Suprapubic skin (tissue), 3 donors: ENCODE data around the gene WDR27.

ENCODE experiments used
- CTCF ChIP-seq, 2 donors: fragments of 200-600 bp in 1 of 2; fragments of 450-650 bp in 1 of 2; sonication (generic) in 1 of 2; IDR thresholded peaks; one replicate each; pipeline ENCODE4 v1.5.1; 2016 to 2019; ENCODE audit warnings: antibody characterized with exemption in 2 of 2, mild to moderate bottlenecking in 1 of 2, moderate library complexity in 1 of 2
- POLR2A ChIP-seq, 2 donors: fragments of 450-650 bp; IDR thresholded peaks; one replicate each; pipeline ENCODE4 v1.6.1; 2017; ENCODE audit warnings: antibody characterized with exemption in 2 of 2, mild to moderate bottlenecking in 2 of 2, moderate library complexity in 2 of 2

- no peak for TF ChIP-seq POLR2A (IDR thresholded peaks at IDR 0.05)
- TF ChIP-seq CTCF (IDR thresholded peaks at IDR 0.05), result no peak
Measured at GRCh38 chr6:169714595-169714994, 12.8 kb upstream of the WDR27 start.
